Breast epithelium (tissue), 4 donors: Measurements from ENCODE around the gene MYO5B. TPM values are rescaled to one million over a fixed set of nuclear protein-coding genes. Genes with fewer than 3 reads are reported as not detected.

Source experiments
- DNase-seq, 2 donors: peaks; one replicate each; pipeline ENCODE4 v3.0.0-alpha.2; 2019; ENCODE audit warnings: low spot score in 2 of 2
- H3K27ac ChIP-seq, 2 donors: fragments of 200-600 bp; sonication (generic) in 1 of 2; one replicate each; pipeline ENCODE4 v1.5.1; 2016 to 2019; ENCODE audit warnings: mild to moderate bottlenecking in 1 of 2
- H3K27me3 ChIP-seq, 2 donors: fragments of 200-600 bp; sonication (generic) in 1 of 2; one replicate each; pipeline versions ENCODE4 v1.5.1 to v1.6.0; 2017 to 2019; ENCODE audit warnings: control low read depth in 1 of 2, mild to moderate bottlenecking in 1 of 2
- H3K36me3 ChIP-seq: fragments of 200-600 bp; one replicate; pipeline ENCODE4 v1.5.1; 2019
- H3K4me1 ChIP-seq, 2 donors: fragments of 200-600 bp; sonication (generic); one replicate each; pipeline ENCODE4 v1.5.1; 2016 to 2019; ENCODE audit warnings: control low read depth in 1 of 2
- H3K4me3 ChIP-seq, 3 donors: fragments of 200-600 bp; sonication (generic); 1 replicate in 2 of 3; 2 replicates in 1 of 3; pipeline ENCODE4 v1.5.1; 2016 to 2019; ENCODE audit warnings: mild to moderate bottlenecking in 3 of 3, moderate library complexity in 2 of 3
- H3K9me3 ChIP-seq, 2 donors: fragments of 200-600 bp; sonication (generic) in 1 of 2; one replicate each; pipeline ENCODE4 v1.5.1; 2016 to 2019; ENCODE audit warnings: control low read depth in 1 of 2
- POLR2A ChIP-seq: fragments of 450-650 bp; IDR thresholded peaks from one replicate; pipeline ENCODE4 v1.6.1; 2016; ENCODE audit warnings: antibody characterized with exemption, mild to moderate bottlenecking, moderate library complexity
- POLR2AphosphoS5 ChIP-seq, 3 donors: sonication (generic); formaldehyde crosslinking; IDR thresholded peaks; one replicate each; pipeline ENCODE4 v1.6.1; 2017; ENCODE audit warnings: antibody characterized with exemption in 3 of 3
- intact Hi-C: fragments of 100-400 bp; cut with DNase I; formaldehyde crosslinking; loops from one replicate; pipeline ENCODE4 v1.15.1; 2023; ENCODE audit warnings: low total_unique reads
- total RNA-seq, 3 donors: library from RNA; depleted of rRNA; stranded (reverse); fragments of >200 nt; gene quantifications; one replicate each; pipeline ENCODE4 v1.1.0, GENCODE V29; 2016
- TF ChIP-seq, protein P1 (sequence below), 3 donors: fragments of 450-650 bp; IDR thresholded peaks; one replicate each; pipeline ENCODE4 v1.5.1; 2016 to 2017; ENCODE audit warnings: antibody characterized with exemption in 3 of 3, mild to moderate bottlenecking in 3 of 3, moderate library complexity in 3 of 3

MYO5B gene
- total RNA-seq, 3 donors from 2014 or later = 2.4 to 53.1 (median 22.0) TPM

DNA sequence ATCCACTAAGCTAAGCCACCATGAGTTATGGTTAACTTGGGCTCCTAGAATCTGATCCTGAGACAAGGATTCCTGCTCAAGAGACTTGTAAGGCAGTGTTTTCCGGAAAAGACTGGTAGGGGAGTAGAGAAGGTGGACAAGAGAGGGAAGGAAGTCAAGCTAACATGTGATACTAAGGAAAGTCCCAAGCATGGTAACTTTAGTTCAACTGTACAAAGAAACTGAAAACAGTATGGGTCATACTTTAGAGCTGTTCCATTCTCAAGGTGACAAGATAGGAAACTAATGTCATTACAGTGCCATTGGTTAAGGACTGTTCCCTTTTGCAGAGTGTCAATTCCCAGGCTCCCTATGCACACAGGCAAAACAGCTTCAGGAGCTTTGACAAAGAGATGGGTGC, 5.8 kb downstream of the MYO5B start:
- Histone ChIP-seq H3K9me3 (no peaks in the 10 kb centered on the region), H3K36me3 (no peaks in the 10 kb centered on the region), H3K4me1 (peaks cover 0 to 3% of the 10 kb centered on the region in 2 donors), H3K4me3 (no peak overlapping the region), H3K27ac (no peak overlapping the region), H3K27me3 (peaks cover 0 to 1% of the 10 kb centered on the region in 2 donors)
- DNase-seq = no peak
- intact Hi-C loops = no loop called here
- TF ChIP-seq, protein P1, sequence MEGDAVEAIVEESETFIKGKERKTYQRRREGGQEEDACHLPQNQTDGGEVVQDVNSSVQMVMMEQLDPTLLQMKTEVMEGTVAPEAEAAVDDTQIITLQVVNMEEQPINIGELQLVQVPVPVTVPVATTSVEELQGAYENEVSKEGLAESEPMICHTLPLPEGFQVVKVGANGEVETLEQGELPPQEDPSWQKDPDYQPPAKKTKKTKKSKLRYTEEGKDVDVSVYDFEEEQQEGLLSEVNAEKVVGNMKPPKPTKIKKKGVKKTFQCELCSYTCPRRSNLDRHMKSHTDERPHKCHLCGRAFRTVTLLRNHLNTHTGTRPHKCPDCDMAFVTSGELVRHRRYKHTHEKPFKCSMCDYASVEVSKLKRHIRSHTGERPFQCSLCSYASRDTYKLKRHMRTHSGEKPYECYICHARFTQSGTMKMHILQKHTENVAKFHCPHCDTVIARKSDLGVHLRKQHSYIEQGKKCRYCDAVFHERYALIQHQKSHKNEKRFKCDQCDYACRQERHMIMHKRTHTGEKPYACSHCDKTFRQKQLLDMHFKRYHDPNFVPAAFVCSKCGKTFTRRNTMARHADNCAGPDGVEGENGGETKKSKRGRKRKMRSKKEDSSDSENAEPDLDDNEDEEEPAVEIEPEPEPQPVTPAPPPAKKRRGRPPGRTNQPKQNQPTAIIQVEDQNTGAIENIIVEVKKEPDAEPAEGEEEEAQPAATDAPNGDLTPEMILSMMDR (IDR thresholded peaks at IDR 0.05) = no peak
- TF ChIP-seq POLR2AphosphoS5 (IDR thresholded peaks at IDR 0.05) (no peak), POLR2A (no peak)

GRCh38 chr18:50188652-50189051, 6.3 kb downstream of the MYO5B start:
- intact Hi-C loops = no loop called here
- H3K4me3 ChIP-seq = no peak overlapping the region
- TF ChIP-seq POLR2A (no peak), POLR2AphosphoS5 (IDR thresholded peaks at IDR 0.05) (no peak)
- TF ChIP-seq, protein P1 (IDR thresholded peaks at IDR 0.05) = no peak
- no peaks in the 10 kb centered on the region for H3K27me3 ChIP-seq
- peaks cover 0 to 3% of the 10 kb centered on the region in 2 donors for H3K4me1 ChIP-seq
- no peak overlapping the region for H3K27ac ChIP-seq
- H3K36me3 ChIP-seq = no peaks in the 10 kb centered on the region
- DNase-seq = no peak
- no peaks in the 10 kb centered on the region for H3K9me3 ChIP-seq

GRCh38 chr18:50187659-50188058, 7.3 kb downstream of the MYO5B start:
- Histone ChIP-seq H3K27ac (no peak overlapping the region), H3K4me1 (no peaks in the 10 kb centered on the region), H3K27me3 (no peaks in the 10 kb centered on the region), H3K36me3 (no peaks in the 10 kb centered on the region), H3K9me3 (no peaks in the 10 kb centered on the region), H3K4me3 (no peak overlapping the region)
- no peak for TF ChIP-seq POLR2AphosphoS5 (IDR thresholded peaks at IDR 0.05)
- TF ChIP-seq, protein P1 (IDR thresholded peaks at IDR 0.05) = no peak
- no peak for DNase-seq
- intact Hi-C loops = no loop called here

GRCh38 chr18:50186385-50186784, 8.6 kb downstream of the MYO5B start:
- Histone ChIP-seq H3K4me1 (no peaks in the 10 kb centered on the region), H3K27me3 (no peaks in the 10 kb centered on the region), H3K27ac (no peak overlapping the region), H3K9me3 (no peaks in the 10 kb centered on the region), H3K4me3 (no peak overlapping the region), H3K36me3 (no peaks in the 10 kb centered on the region)
- intact Hi-C loops = no loop called here
- TF ChIP-seq, protein P1 (IDR thresholded peaks at IDR 0.05) = no peak
- TF ChIP-seq POLR2A (no peak), POLR2AphosphoS5 (IDR thresholded peaks at IDR 0.05) (no peak)
- no peak for DNase-seq

- H3K27ac ChIP-seq = no peak overlapping the region
- intact Hi-C loops = no loop called here
- TF ChIP-seq POLR2AphosphoS5 (IDR thresholded peaks at IDR 0.05) (no peak), POLR2A (no peak)
- TF ChIP-seq, protein P1 (IDR thresholded peaks at IDR 0.05) = no peak
- H3K4me3 ChIP-seq = no peak overlapping the region
- H3K9me3 ChIP-seq = no peaks in the 10 kb centered on the region
- no peaks in the 10 kb centered on the region for H3K4me1 ChIP-seq
- no peaks in the 10 kb centered on the region for H3K36me3 ChIP-seq
- no peaks in the 10 kb centered on the region for H3K27me3 ChIP-seq
- DNase-seq = no peak
Observed at GRCh38 chr18:50183556-50183955, 11.4 kb downstream of the MYO5B start.
